LNCaP clone FGC (cell line): ENCODE data around the gene TFAP2B.

Experiments used
- DNase-seq: peaks from one replicate; pipeline ENCODE4 v3.0.0-alpha.2; 2011; ENCODE audit warnings: low read depth
- H3K4me3 ChIP-seq: 2 replicates; pipeline ENCODE4 v1.5.1; 2011; ENCODE audit warnings: mild to moderate bottlenecking, low read depth, low read length, control low read depth
- TF ChIP-seq, protein P1 (sequence below): IDR thresholded peaks from 2 replicates; pipeline ENCODE4 v1.5.1; 2012; ENCODE audit warnings: mild to moderate bottlenecking; ENCODE audit not compliant: control insufficient read depth, insufficient read depth; ENCODE audit errors: extremely low read depth

Gene TFAP2B

DNA sequence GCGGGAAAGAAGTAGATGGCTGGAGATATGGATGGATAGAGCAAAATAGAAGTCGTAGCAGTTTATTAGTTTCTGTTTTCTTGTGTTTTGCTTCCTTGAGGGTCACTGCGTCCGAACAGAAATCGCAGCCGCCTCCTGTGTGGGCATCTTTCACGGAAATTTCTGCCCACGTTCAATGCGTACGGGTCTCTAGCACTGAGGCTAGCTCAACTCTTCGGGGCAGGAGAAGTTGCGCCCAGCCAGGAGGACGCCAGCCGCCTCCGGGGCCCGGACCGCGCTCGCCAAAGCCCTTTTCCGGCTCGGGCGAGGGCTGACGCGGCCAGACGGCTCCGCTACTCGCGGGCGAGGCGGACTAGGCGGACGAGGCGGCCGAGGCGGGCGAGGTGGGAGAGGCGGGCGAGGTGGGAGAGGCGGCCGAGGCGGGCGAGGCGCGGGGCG, 814 bp downstream of the TFAP2B start:
- H3K4me3 ChIP-seq, result no peak overlapping the region
- DNase-seq, result no peak
- TF ChIP-seq, protein P1, sequence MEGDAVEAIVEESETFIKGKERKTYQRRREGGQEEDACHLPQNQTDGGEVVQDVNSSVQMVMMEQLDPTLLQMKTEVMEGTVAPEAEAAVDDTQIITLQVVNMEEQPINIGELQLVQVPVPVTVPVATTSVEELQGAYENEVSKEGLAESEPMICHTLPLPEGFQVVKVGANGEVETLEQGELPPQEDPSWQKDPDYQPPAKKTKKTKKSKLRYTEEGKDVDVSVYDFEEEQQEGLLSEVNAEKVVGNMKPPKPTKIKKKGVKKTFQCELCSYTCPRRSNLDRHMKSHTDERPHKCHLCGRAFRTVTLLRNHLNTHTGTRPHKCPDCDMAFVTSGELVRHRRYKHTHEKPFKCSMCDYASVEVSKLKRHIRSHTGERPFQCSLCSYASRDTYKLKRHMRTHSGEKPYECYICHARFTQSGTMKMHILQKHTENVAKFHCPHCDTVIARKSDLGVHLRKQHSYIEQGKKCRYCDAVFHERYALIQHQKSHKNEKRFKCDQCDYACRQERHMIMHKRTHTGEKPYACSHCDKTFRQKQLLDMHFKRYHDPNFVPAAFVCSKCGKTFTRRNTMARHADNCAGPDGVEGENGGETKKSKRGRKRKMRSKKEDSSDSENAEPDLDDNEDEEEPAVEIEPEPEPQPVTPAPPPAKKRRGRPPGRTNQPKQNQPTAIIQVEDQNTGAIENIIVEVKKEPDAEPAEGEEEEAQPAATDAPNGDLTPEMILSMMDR, result no peak

DNA sequence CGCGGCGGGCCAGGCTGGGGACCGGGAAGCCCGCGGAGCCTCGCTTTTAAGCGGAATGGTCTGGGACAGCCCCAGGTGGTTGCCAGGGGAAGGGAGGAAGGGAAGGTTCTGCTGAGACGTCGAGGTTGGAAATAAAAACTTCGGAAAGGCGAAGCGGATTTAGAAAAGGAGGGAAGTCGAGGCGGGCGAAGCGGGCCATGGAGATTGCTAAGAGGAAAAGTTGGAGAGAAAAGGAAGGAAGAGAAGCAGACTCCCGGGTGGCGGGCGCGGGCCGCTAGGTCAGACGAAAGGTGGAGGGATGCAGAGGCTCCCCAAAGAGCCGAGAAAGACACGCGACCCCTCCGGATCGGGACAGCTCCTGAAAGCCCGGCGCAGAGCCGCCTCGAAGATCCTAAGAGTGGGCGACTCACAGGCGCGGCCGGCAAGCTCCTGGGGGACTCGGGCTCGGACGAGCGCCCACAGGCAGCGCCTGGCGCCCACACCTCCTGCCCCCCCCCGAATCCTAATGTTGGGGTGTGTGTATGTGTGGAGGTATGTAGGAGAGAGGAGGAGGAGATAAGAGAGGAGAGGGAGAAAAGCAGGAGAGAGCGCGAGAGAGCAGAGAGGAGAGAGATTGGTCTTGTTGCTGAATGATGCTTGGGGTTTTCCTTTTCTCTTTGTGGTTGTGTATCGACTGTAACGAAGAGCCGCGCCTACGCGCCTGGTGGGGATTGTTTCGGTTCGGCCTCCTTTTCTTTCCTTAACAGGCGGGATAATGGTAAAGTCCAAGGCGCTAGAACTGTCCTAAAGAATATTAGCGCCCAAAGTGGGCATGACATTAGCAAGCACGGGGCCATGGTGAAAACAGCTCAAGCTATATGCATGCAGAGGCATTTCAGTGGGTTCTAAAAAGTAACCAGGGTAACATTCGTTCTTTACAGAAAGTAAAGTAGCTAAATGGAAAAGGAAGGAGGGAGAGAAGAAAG, 1.5 kb downstream of the TFAP2B start:
- TF ChIP-seq, protein P1, result no peak
- H3K4me3 ChIP-seq, result no peak overlapping the region
- DNase-seq, result no peak

DNA sequence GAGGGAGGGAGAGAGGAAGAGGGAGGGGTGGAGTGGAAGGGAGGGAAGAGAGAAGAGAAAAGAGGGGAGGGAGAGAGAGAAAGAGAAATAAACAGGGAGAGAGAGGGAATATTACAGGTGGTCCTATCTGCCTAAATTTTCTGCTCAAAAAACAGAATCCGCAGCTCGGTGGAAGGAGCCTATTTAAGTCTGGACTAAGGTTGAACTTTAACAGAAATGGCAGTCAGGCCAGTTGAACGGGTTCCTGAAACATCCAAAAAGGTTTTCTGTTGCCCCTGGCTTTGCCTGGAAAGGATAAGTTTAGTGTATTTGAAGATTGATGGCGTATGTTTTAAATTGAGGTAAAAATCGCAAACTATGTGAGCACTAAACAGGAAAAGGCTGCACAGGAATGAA, 2.2 kb downstream of the TFAP2B start:
- TF ChIP-seq, protein P1, result no peak
- no peak for DNase-seq
- no peak overlapping the region for H3K4me3 ChIP-seq

DNA sequence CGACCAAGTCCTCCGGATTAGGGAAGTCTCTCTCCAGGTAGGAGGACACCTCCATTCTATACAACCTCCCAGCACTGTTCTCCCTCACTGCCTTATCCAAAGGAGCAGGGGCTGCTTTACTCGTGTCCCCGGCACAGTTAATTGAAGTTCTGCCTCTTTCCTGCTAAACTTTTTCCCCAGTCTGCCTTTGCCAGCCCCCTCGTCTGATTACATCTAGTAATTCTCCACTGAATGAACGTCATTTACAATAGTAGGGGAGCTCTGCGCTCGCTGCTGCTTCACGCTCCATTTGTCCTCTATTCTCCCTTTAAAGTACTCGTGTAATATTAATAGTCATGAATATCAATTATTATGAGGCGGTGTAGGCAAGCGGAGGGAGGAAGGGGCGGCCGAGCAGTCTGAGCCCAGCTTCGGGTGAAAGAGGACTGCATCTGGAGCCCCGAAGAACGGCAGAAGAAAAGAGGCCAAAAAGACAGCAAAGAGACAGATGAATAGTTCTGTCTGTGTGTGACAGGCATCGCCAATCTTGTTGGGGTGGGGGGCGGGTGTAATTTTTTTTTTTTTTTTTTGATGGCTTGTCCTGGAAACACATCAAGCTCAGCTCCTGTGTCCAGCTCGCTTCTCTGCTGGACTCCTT, 2.9 kb downstream of the TFAP2B start:
- no peak for DNase-seq
- H3K4me3 ChIP-seq, result no peak overlapping the region
- TF ChIP-seq, protein P1, result no peak

DNA sequence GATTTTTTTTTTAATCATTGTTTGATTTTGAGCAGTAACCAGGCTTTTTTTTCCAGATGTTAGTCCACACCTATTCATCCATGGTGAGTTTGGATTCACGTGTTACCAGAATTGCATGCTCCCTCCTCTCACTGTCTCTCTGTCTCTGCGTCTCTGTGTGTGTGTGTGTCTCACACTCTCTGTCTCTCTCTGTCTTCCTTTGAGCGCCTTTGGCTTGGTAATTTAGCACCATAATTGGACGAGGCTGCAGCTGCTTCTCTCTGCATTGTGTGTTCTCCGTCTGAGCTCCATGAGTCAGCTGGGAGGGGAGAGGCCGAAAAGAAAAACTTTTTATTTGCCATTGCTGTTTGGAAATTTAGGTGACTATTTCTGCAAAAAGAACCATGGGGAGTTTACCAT, 3.4 kb downstream of the TFAP2B start:
- H3K4me3 ChIP-seq, result no peak overlapping the region
- DNase-seq, result no peak
- TF ChIP-seq, protein P1, result no peak

DNA sequence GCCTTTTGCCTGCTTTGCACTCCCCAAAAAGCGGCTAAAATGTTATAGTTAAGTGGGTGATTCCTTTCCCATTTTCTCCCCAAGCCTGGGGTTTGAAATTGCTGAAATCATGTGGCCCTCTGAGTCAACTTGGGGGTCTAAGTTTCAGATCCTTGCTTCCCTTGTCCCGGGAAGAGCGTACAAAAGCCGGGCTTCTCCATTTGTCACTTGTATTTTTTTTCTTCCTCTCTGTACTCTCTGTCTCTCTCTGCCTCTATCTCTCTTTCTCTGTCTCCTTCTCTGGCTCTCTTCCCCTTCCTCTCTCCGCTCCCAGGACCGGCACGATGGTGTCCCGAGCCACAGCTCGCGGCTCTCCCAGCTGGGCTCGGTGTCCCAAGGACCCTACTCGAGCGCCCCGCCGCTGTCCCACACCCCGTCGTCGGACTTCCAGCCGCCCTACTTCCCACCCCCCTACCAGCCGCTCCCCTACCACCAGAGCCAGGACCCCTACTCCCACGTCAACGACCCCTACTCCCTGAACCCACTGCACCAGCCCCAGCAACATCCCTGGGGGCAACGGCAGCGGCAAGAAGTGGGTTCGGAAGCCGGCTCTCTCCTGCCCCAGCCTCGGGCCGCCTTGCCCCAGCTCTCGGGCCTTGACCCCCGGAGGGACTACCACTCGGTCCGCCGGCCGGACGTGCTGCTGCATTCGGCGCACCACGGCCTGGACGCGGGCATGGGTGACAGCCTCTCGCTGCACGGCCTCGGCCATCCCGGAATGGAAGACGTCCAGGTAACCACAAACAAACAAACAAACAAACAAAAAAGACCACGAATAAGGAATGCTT, 4.6 kb downstream of the TFAP2B start:
- no peak for DNase-seq
- TF ChIP-seq, protein P1, result no peak
- H3K4me3 ChIP-seq, result no peak overlapping the region
